HG03135 (cell line): ENCODE measurements around the gene IRF5.

Experiments used
- ATAC-seq: cut with Tn5 transposase; IDR thresholded peaks from one replicate; pipeline ENCODE4 v1.9.1; 2021; ENCODE audit warnings: mild to moderate bottlenecking, moderate library complexity; ENCODE audit not compliant: unreplicated experiment

The IRF5 gene

DNA sequence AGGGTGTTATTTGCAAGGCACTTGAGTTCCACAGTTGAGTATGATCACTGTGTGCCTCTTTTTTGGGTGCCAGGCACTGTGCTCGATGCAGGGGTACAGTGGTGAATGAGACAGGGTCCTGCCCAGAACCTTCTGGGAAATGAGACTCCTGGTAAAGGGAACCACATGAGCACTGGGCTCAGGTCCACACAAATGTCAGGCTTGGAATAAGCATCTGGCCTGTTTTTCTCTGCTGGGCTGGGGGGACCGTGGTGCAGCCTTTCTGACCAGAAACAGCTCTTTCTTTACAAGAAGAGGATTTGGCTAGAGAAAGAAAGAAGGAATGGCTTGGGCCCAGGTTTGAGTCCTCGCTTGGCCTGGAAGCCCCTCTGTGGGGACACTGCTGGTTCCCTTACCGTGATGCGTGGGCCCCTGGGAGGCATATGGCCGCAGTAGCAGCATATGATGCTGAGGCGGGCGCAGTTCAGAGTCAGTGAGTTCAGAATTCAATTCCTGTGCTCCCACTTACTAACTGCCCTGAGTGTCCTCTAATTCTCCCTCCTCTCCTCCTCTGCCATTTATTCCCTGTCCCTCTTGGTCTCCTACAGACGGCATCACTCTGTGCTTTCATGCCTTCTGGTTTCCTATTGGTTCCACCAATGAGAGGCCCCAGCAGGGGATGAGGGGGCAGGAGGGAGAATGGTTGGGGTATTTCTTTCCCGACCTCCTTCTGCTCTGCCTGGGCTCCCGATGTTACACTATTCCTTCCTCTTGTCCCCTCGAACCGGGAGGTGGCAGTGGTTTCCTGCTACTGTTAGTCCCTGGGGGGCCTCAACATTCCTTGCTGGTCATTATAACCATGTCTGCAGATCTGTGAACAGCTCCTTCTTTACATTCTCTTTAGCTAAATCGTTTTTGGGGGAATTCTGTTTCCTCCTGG lies 17.6 kb upstream of the IRF5 start:
- no peak for ATAC-seq

DNA sequence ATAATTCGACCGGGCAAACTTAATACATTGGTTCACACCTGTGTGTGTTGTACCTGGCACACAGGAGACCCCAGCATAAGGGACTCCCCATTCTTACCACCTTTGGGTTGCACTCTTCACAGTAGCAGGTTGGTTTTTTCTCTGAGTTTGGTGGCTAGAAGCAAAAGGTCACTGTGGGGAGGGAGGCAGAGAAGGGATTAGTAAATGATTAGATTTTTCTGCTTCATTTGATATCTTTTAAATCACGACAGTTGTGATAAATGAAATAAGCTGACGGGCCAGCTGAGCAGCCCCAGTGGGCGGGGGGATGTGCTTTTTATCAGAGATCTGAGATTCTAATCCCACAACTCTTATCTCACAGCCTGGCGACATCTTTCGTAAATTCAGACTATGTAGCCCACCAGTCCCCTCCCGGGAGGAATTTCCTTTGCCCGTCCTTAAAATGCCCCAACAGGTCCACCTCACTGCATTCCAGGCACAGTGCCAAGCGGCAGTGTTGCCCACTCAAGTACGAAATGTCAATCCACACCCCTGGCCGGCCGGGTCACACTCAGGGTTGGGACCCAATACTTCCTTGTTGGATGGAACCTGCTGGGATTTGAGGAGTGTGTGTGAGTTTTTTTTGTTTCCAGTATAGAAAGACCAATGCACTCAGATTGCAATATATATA lies 16.7 kb upstream of the IRF5 start:
- ATAC-seq = no peak

DNA sequence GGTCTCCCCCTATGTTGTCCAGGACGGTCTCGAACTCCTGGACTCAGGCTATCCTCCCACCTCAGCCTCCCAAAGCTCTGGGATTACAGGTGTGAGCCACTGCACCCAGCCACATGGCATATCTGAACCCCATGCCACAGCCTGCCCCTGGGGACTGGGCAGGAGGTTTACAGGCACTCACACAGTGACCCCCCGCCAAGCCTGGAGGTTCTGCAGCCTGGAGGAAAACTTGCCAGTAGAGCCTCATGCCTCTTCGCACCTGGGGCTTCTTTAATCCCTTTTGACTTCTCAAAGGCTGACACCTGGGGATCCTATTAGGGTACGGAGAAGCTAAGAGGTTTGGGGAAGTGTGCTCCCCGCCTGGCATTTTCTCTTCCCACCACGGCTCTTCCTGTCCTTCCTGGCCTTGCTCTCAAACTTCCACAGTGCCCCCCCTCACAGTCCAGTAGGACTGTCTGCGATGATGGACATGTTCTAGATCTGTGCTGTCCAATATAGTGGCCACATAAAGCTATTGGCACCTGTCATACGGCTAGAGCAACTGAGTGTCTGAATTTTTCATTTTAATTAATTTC lies 15.8 kb upstream of the IRF5 start:
- ATAC-seq = no peak

DNA sequence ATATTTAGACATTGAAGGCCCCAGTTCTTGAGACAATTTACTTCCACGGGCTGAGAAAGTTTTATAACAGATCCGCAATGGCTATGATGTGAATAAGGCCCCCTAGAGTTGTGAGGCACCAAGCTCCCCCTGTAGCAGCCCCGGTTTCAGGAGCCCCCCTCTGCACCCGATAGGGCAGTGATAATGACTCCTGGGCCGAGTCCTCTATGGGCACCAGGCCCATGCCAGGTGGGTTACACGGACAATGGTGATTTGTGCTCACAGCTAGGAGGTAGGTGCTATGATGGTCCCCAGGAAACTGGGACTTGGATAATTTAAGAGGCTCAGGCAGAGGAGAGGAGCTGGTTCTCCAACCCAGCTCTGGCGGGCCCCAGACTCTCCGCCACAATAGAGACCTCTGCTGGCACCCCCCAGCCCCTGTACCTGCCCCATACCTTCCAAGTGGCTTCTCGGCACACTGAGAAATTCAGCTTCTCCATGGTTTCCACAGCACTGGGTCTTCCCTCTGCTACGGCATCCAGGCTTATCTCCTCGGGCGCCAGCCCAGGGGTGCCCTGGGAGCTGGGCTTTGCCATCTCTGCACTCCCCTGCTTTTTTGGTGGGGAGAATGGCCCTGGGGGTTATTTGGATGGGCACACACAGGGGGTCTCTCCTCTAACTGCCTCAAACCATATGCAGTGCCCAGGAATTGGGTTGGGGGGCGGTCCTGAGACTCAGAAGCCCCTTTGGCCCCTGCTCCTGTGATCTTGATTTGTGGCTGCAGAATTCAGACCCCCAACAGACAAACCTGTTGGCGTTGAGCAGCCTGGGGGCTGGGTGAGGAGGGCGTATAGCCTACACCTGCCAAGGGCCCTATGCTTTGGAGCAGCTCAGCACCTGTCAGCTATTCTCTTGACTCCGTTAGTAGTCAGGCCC lies 15.0 kb upstream of the IRF5 start:
- ATAC-seq = no peak

- ATAC-seq = no peak
Measured at GRCh38 chr7:128923411-128923800, 14.3 kb upstream of the IRF5 start.

GRCh38 chr7:128924707-128925588 lies 12.8 kb upstream of the IRF5 start:
- no peak for ATAC-seq

- no peak for ATAC-seq
Measured at GRCh38 chr7:128928159-128928813, 9.4 kb upstream of the IRF5 start.

DNA sequence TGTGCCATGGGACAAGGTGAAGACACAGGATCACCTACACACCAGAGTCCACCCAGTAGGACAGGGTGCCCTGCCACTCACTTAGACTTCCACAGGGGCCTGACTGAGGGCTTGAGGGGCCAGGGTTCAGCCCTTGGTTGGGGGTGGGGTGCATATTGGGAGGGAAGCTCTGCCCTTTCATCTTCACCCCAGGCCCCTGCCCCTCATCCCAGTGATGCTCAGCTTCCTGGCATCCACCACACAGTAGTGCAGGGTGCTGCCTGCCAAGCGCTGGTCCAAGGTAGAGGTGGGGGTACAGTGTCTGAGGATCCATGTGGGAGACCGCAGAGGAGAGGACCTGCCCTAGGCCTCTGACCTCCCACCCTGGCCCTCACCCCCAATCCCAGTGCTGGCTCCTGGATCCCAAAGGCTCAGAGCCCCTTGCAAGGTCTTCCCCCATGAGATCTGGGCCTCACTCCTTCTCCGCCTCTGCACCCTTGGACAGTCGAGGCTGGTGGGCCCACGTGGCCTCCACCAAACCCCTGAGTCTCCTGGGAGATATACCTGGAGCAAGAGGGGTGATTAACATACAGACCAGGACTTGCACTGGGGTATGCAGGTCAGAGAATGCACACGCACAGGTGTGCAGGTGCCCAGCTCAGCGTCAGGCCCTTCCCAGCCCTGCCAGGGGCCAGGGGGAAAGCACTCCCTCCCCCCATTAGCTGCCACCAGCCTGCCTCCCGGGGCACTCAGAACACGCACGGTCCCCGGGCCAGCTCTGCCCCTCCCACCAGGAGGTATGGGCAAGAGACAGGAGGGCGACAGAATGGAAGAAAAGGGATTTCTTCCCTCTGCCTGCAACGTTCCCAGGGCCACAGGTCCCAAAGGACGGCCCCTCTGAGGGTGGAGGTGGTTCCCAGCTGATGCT lies 8.6 kb upstream of the IRF5 start:
- ATAC-seq = no peak

DNA sequence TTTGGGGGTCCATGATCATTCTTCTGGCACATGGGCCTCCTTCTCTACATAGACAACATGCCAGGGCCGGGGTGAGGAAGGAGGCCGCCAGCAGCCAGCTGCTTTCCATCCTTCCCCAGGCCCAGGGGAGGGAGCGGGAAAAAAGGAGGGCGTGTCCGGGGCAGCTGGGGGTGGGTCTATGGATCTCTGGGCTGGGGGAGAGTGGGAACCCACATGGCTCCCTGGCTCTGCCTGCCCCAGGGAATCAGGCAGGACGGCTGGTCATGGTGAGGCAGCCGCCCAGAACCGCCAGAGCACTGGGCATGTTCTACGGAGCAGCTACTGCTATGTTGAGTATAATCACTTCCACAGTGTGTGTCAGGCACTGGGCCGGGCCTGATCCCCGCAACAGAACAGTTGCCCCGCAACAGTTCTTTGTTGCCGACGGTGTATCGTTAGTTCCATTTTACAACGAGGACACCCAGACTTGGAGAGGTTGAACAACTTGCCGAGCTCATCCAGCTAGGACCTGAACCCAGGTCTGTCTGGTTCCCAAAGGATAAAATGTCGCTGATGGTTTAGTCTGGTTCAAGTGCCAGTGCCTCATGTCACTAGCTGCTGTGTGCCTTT lies 6.4 kb upstream of the IRF5 start:
- ATAC-seq = no peak

- no peak for ATAC-seq
Measured at GRCh38 chr7:128931965-128932861, 5.5 kb upstream of the IRF5 start.

- ATAC-seq = no peak
Measured at GRCh38 chr7:128932862-128933179, 4.9 kb upstream of the IRF5 start.

GRCh38 chr7:128933180-128933891 lies 4.4 kb upstream of the IRF5 start:
- ATAC-seq = no peak

GRCh38 chr7:128934361-128935341 lies 3.1 kb upstream of the IRF5 start:
- ATAC-seq = peak; percentile 33

DNA sequence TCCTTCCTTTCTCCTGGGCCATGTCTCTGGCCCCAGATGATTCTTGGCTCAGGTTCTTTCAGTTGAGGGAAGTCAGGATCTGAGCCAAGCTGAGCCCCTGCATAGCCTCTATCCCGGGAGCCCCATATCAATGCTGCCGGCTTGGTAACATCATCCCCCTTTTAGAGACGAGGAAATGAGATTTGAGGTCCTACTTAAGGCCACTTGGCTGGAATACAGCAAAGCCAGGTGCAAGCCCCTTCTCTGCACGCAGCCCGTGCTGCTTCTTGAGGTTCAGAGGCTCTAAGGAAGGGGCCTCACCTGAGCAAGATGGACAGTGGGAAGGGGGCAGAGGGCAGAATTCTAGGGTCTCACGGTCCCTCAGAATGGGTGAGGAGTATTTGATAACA lies 2.4 kb upstream of the IRF5 start:
- no peak for ATAC-seq

DNA sequence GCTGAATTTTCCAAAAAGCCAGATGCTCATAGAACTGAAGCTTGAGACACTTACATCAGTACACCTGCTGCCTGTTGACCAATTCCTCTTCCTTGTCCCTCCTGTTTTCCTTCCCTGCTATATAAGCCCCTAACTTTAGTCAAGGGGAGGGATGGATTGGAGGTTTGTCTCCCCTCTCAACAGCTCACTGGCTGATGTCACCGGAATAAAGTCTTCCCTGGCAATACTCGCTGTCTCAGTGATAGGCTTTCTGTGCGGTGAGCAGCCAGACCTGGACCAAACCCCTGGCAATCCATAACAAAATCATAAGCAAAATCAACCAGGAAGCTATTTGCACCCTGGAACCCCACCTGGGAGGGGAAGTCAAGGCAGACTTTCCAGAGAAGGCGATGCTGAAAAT lies 929 bp upstream of the IRF5 start:
- ATAC-seq = no peak
